ENCODE measurements around the gene MAPKAP1. TPM values are rescaled to one million over a fixed set of nuclear protein-coding genes. Genes with fewer than 3 reads are reported as not detected.

Gene MAPKAP1
- total RNA-seq, 1 experiment from 2014 or later: 55.5 TPM

- CTCF ChIA-PET: no interaction called here
- Mint-ChIP-seq H3K27me3 (ENCODE audit: unreplicated experiment) (no peaks in the 10 kb centered on the region), H3K4me3 (ENCODE audit: low read depth, unreplicated experiment) (no peak overlapping the region), H3K4me1 (ENCODE audit: low read depth, unreplicated experiment) (no peaks in the 10 kb centered on the region), H3K27ac (ENCODE audit: unreplicated experiment) (no peak overlapping the region), H3K36me3 (ENCODE audit: insufficient read depth, unreplicated experiment) (no peaks in the 10 kb centered on the region), H3K9me3 (ENCODE audit: low read depth, unreplicated experiment) (no peaks in the 10 kb centered on the region)
- no peak for DNase-seq
- intact Hi-C loops (cut with micrococcal nuclease; ENCODE audit: unreplicated experiment): no loop called here
- no TSS peak for BruUV-seq (replicated peaks)
- TF ChIP-seq CTCF (IDR thresholded peaks at IDR 0.05; ENCODE audit: unreplicated experiment): no peak
Measured at GRCh38 chr9:125601961-125602360, 105.0 kb downstream of the MAPKAP1 start.

- Mint-ChIP-seq H3K27ac (ENCODE audit: unreplicated experiment) (no peak overlapping the region), H3K4me3 (ENCODE audit: low read depth, unreplicated experiment) (no peak overlapping the region), H3K36me3 (ENCODE audit: insufficient read depth, unreplicated experiment) (no peaks in the 10 kb centered on the region), H3K4me1 (ENCODE audit: low read depth, unreplicated experiment) (no peaks in the 10 kb centered on the region), H3K9me3 (ENCODE audit: low read depth, unreplicated experiment) (no peaks in the 10 kb centered on the region), H3K27me3 (ENCODE audit: unreplicated experiment) (no peaks in the 10 kb centered on the region)
- no peak for TF ChIP-seq CTCF (IDR thresholded peaks at IDR 0.05; ENCODE audit: unreplicated experiment)
- CTCF ChIA-PET: no interaction called here
- intact Hi-C loops (cut with micrococcal nuclease; ENCODE audit: unreplicated experiment): no loop called here
- DNase-seq: no peak
- BruUV-seq (replicated peaks): no TSS peak
Measured at GRCh38 chr9:125600194-125600593, 106.8 kb downstream of the MAPKAP1 start.

GRCh38 chr9:125594223-125594610 lies 112.8 kb downstream of the MAPKAP1 start:
- no peaks in the 10 kb centered on the region for H3K9me3 Mint-ChIP-seq (ENCODE audit: low read depth, unreplicated experiment)
- no TSS peak for BruUV-seq (replicated peaks)
- CTCF ChIA-PET: no interaction called here
- no peaks in the 10 kb centered on the region for H3K36me3 Mint-ChIP-seq (ENCODE audit: insufficient read depth, unreplicated experiment)
- intact Hi-C loops (cut with micrococcal nuclease; ENCODE audit: unreplicated experiment): no loop called here
- no peak for DNase-seq
- peaks cover 10% of the 10 kb centered on the region for H3K4me1 Mint-ChIP-seq (ENCODE audit: low read depth, unreplicated experiment)
- H3K27me3 Mint-ChIP-seq (ENCODE audit: unreplicated experiment): no peaks in the 10 kb centered on the region
- H3K27ac Mint-ChIP-seq (ENCODE audit: unreplicated experiment): no peak overlapping the region
- H3K4me3 Mint-ChIP-seq (ENCODE audit: low read depth, unreplicated experiment): no peak overlapping the region
- TF ChIP-seq CTCF (IDR thresholded peaks at IDR 0.05; ENCODE audit: unreplicated experiment): no peak

- CTCF ChIA-PET: no interaction called here
- Mint-ChIP-seq H3K36me3 (ENCODE audit: insufficient read depth, unreplicated experiment) (no peaks in the 10 kb centered on the region), H3K27me3 (ENCODE audit: unreplicated experiment) (no peaks in the 10 kb centered on the region), H3K27ac (ENCODE audit: unreplicated experiment) (no peak overlapping the region), H3K4me3 (ENCODE audit: low read depth, unreplicated experiment) (no peak overlapping the region), H3K4me1 (ENCODE audit: low read depth, unreplicated experiment) (peaks cover 10% of the 10 kb centered on the region), H3K9me3 (ENCODE audit: low read depth, unreplicated experiment) (no peaks in the 10 kb centered on the region)
- DNase-seq: no peak
- no peak for TF ChIP-seq CTCF (IDR thresholded peaks at IDR 0.05; ENCODE audit: unreplicated experiment)
- intact Hi-C loops (cut with micrococcal nuclease; ENCODE audit: unreplicated experiment): no loop called here
- no TSS peak for BruUV-seq (replicated peaks)
Measured at GRCh38 chr9:125593581-125594222, 113.3 kb downstream of the MAPKAP1 start.

Data from Calu3 (cell line).